Naive thymus-derived CD4-positive, alpha-beta T cell (primary cell): ENCODE data around the gene MTNR1B. TPM values are rescaled to one million over a fixed set of nuclear protein-coding genes. Genes with fewer than 3 reads are reported as not detected.

Experiments used
- ATAC-seq: fragments of 150-1000 bp; cut with Tn5 transposase; 2 replicates; pipeline ENCODE4 v1.10.0; 2021; ENCODE audit warnings: mild to moderate bottlenecking, moderate library complexity
- CTCF ChIA-PET: fragments of 350-600 bp; sonication (Branson Sonifier 250); formaldehyde crosslinking; loops from one replicate; lab custom pipeline; 2021; ENCODE audit warnings: antibody characterized with exemption; lab: Charles Lee
- POLR2A ChIA-PET: fragments of 350-600 bp; sonication (Branson Sonifier 250); formaldehyde crosslinking; loops from one replicate; lab custom pipeline; 2021; ENCODE audit warnings: antibody characterized with exemption, inconsistent platforms; lab: Charles Lee
- DNase-seq, 9 donors: peaks; one replicate each; pipeline versions ENCODE4 v3.0.0 to v3.0.0-alpha.2; 2020 to 2022; ENCODE audit warnings: mixed read lengths in 1 of 9
- H3K27ac ChIP-seq: one replicate; pipeline ENCODE4 v1.7.0; 2013; ENCODE audit warnings: mild to moderate bottlenecking, low read depth, low read length, moderate library complexity
- H3K27me3 ChIP-seq, 2 donors: one replicate each; pipeline ENCODE4 v1.7.0; 2013; ENCODE audit warnings: low read length in 2 of 2, mild to moderate bottlenecking in 2 of 2, moderate library complexity in 2 of 2; ENCODE audit not compliant: control insufficient read depth in 2 of 2, insufficient read depth in 2 of 2
- H3K36me3 ChIP-seq, 3 experiments: 1 replicate in 2 of 3; 2 replicates in 1 of 3; pipeline ENCODE4 v1.7.0; 2013; ENCODE audit warnings: low read length in 3 of 3, mild to moderate bottlenecking in 3 of 3, moderate library complexity in 1 of 3; ENCODE audit not compliant: insufficient read depth in 3 of 3, control insufficient read depth in 2 of 3
- H3K4me1 ChIP-seq, 2 donors: one replicate each; pipeline ENCODE4 v1.7.0; 2013; ENCODE audit warnings: low read length in 2 of 2, mild to moderate bottlenecking in 2 of 2, moderate library complexity in 1 of 2; ENCODE audit not compliant: control insufficient read depth in 2 of 2, insufficient read depth in 2 of 2
- H3K4me3 ChIP-seq: 2 replicates; pipeline ENCODE4 v1.7.0; 2013; ENCODE audit warnings: mild to moderate bottlenecking, low read length
- H3K9me3 ChIP-seq, 3 experiments: 1 replicate in 2 of 3; 2 replicates in 1 of 3; pipeline ENCODE4 v1.7.0; 2013; ENCODE audit warnings: low read length in 3 of 3; ENCODE audit not compliant: control insufficient read depth in 2 of 3
- H3K27ac Mint-ChIP-seq, 9 donors: one replicate each; pipeline ENCODE4 v1.8.0; 2020 to 2022; ENCODE audit warnings: mixed read lengths in 9 of 9, mild to moderate bottlenecking in 8 of 9, moderate library complexity in 5 of 9, inconsistent platforms in 2 of 9
- H3K27me3 Mint-ChIP-seq, 5 donors: one replicate each; pipeline ENCODE4 v1.8.0; 2021 to 2022; ENCODE audit warnings: mixed read lengths in 5 of 5, mild to moderate bottlenecking in 1 of 5
- H3K36me3 Mint-ChIP-seq, 5 donors: one replicate each; pipeline ENCODE4 v1.8.0; 2020 to 2022; ENCODE audit warnings: mixed read lengths in 5 of 5, mild to moderate bottlenecking in 3 of 5, inconsistent platforms in 1 of 5
- H3K4me1 Mint-ChIP-seq, 7 donors: one replicate each; pipeline ENCODE4 v1.8.0; 2020 to 2022; ENCODE audit warnings: mixed read lengths in 7 of 7, mild to moderate bottlenecking in 3 of 7, inconsistent platforms in 1 of 7
- H3K4me3 Mint-ChIP-seq, 10 donors: one replicate each; pipeline ENCODE4 v1.8.0; 2020 to 2022; ENCODE audit warnings: mild to moderate bottlenecking in 10 of 10, mixed read lengths in 10 of 10, moderate library complexity in 6 of 10, inconsistent platforms in 2 of 10
- H3K9me3 Mint-ChIP-seq, 11 donors: one replicate each; pipeline ENCODE4 v1.8.0; 2020 to 2022; ENCODE audit warnings: mixed read lengths in 11 of 11, mild to moderate bottlenecking in 4 of 11, inconsistent platforms in 1 of 11, moderate library complexity in 1 of 11
- intact Hi-C, 2 donors: fragments of 100-400 bp; cut with micrococcal nuclease; formaldehyde crosslinking; loops; one replicate each; pipeline ENCODE4 v1.15.1; 2023
- polyA plus RNA-seq, 2 donors: library from polyadenylated mRNA; unstranded; fragments of 300-500 nt; fragmentation: Illumina TruSeq; gene quantifications; one replicate each; pipeline ENCODE4 v1.2.3, GENCODE V29; 2021
- total RNA-seq, 6 experiments: library from RNA in 5 of 6; stranded (reverse) in 5 of 6; gene quantifications; 1 replicate in 5 of 6; 2 replicates in 1 of 6; pipeline ENCODE4 v1.2.3 and lab custom pipeline; 2021 to 2026

MTNR1B gene
- total and polyA plus RNA-seq, 7 experiments from 2014 or later: not detected

- H3K27me3 Mint-ChIP-seq: peaks cover 0 to 15% (median 10%) of the 10 kb centered on the region in 5 donors
- ChIA-PET CTCF (no interaction called here), POLR2A (no interaction called here)
- H3K4me1 ChIP-seq: no peaks in the 10 kb centered on the region
- no peak overlapping the region for H3K4me3 Mint-ChIP-seq
- no peak overlapping the region for H3K27ac ChIP-seq
- ATAC-seq: no peak
- H3K27ac Mint-ChIP-seq: no peak overlapping the region
- H3K27me3 ChIP-seq: no peaks in the 10 kb centered on the region
- no peak for DNase-seq
- intact Hi-C loops: no loop called here
- no peak overlapping the region for H3K4me3 ChIP-seq
- no peaks in the 10 kb centered on the region for H3K36me3 ChIP-seq
- peaks cover 0 to 1% (median 0%) of the 10 kb centered on the region in 7 donors for H3K4me1 Mint-ChIP-seq
- no peaks in the 10 kb centered on the region for H3K9me3 ChIP-seq
- H3K36me3 Mint-ChIP-seq: no peaks in the 10 kb centered on the region
- H3K9me3 Mint-ChIP-seq: peaks cover 0 to 4% (median 0%) of the 10 kb centered on the region in 11 donors
Measured at GRCh38 chr11:92939305-92939704, 30.1 kb upstream of the MTNR1B start.

GRCh38 chr11:92941676-92942571 lies 27.5 kb upstream of the MTNR1B start:
- H3K27me3 Mint-ChIP-seq: peaks cover 0 to 18% (median 9%) of the 10 kb centered on the region in 5 donors
- no peaks in the 10 kb centered on the region for H3K4me1 Mint-ChIP-seq
- H3K27me3 ChIP-seq: no peaks in the 10 kb centered on the region
- no peak overlapping the region for H3K4me3 ChIP-seq
- ATAC-seq (peak; percentile 53), DNase-seq (peak in 2 of 9 donors; percentile 6 to 9)
- intact Hi-C loops: loop anchor here in 1 of 2 donors (1.0 kb wide), 3 partner anchors 228 to 710 kb away; no protein-coding TSS in a partner anchor
- H3K4me1 ChIP-seq: no peaks in the 10 kb centered on the region
- no peaks in the 10 kb centered on the region for H3K36me3 ChIP-seq
- CTCF ChIA-PET: interaction anchor here (0.8 to 1.5 kb wide), 2 partner anchors 283 to 286 kb away, joined by 3 to 11 read pairs; no protein-coding TSS in a partner anchor
- H3K9me3 Mint-ChIP-seq: peaks cover 0 to 12% (median 0%) of the 10 kb centered on the region in 11 donors
- H3K9me3 ChIP-seq: no peaks in the 10 kb centered on the region
- H3K27ac ChIP-seq: no peak overlapping the region
- H3K27ac Mint-ChIP-seq: no peak overlapping the region
- H3K36me3 Mint-ChIP-seq: no peaks in the 10 kb centered on the region
- H3K4me3 Mint-ChIP-seq: no peak overlapping the region
- POLR2A ChIA-PET: no interaction called here

- CTCF ChIA-PET: no interaction called here
- ATAC-seq (no peak), DNase-seq (no peak)
- Histone ChIP-seq H3K27ac (no peak overlapping the region), H3K27me3 (no peaks in the 10 kb centered on the region), H3K4me3 (no peak overlapping the region), H3K4me1 (no peaks in the 10 kb centered on the region), H3K9me3 (peaks cover 0 to 3% (median 0%) of the 10 kb centered on the region in 3 experiments), H3K36me3 (no peaks in the 10 kb centered on the region)
- intact Hi-C loops: no loop called here
- H3K27me3 Mint-ChIP-seq: peaks cover 0 to 17% (median 7%) of the 10 kb centered on the region in 5 donors
- no peaks in the 10 kb centered on the region for H3K4me1 Mint-ChIP-seq
- H3K27ac Mint-ChIP-seq: no peak overlapping the region
- POLR2A ChIA-PET: no interaction called here
- H3K9me3 Mint-ChIP-seq: peaks cover 0 to 44% (median 13%) of the 10 kb centered on the region in 11 donors
- no peak overlapping the region for H3K4me3 Mint-ChIP-seq
- peaks cover 0 to 5% (median 0%) of the 10 kb centered on the region in 5 donors for H3K36me3 Mint-ChIP-seq
Measured at GRCh38 chr11:92946707-92947106, 22.7 kb upstream of the MTNR1B start.

- Mint-ChIP-seq H3K4me1 (no peaks in the 10 kb centered on the region), H3K9me3 (peaks cover 0 to 44% (median 13%) of the 10 kb centered on the region in 11 donors)
Measured at GRCh38 chr11:92948116-92948515, 21.3 kb upstream of the MTNR1B start.

GRCh38 chr11:92954003-92954402 lies 15.4 kb upstream of the MTNR1B start:
- ChIA-PET CTCF (no interaction called here), POLR2A (no interaction called here)
- no peaks in the 10 kb centered on the region for H3K4me1 Mint-ChIP-seq
- H3K4me3 Mint-ChIP-seq: no peak overlapping the region
- Histone ChIP-seq H3K27ac (no peak overlapping the region), H3K4me1 (no peaks in the 10 kb centered on the region), H3K36me3 (no peaks in the 10 kb centered on the region), H3K9me3 (peaks cover 0 to under 1% (median 0%) of the 10 kb centered on the region in 3 experiments), H3K27me3 (no peaks in the 10 kb centered on the region), H3K4me3 (no peak overlapping the region)
- H3K27me3 Mint-ChIP-seq: peaks cover 0 to 15% (median 11%) of the 10 kb centered on the region in 5 donors
- peaks cover 0 to 2% (median 0%) of the 10 kb centered on the region in 5 donors for H3K36me3 Mint-ChIP-seq
- no peak overlapping the region for H3K27ac Mint-ChIP-seq
- no peak for ATAC-seq
- no peak for DNase-seq
- intact Hi-C loops: loop anchor here in 1 of 2 donors (5.0 kb wide), 1 partner anchor 698 kb away; no protein-coding TSS in a partner anchor
- peaks cover 0 to 17% (median 8%) of the 10 kb centered on the region in 11 donors for H3K9me3 Mint-ChIP-seq

More at GRCh38 chr11:92948116-92948515, 21.3 kb upstream of the MTNR1B start:
- H3K27ac Mint-ChIP-seq: no peak overlapping the region
- no peak overlapping the region for H3K4me3 Mint-ChIP-seq
- ATAC-seq (no peak), DNase-seq (no peak)
- H3K36me3 Mint-ChIP-seq: peaks cover 0 to 5% (median 0%) of the 10 kb centered on the region in 5 donors
- CTCF ChIA-PET: no interaction called here
- no peaks in the 10 kb centered on the region for H3K36me3 ChIP-seq
- H3K4me3 ChIP-seq: no peak overlapping the region
- H3K4me1 ChIP-seq: no peaks in the 10 kb centered on the region
- peaks cover 0 to 12% (median 5%) of the 10 kb centered on the region in 5 donors for H3K27me3 Mint-ChIP-seq
- H3K27me3 ChIP-seq: no peaks in the 10 kb centered on the region
- H3K9me3 ChIP-seq: peaks cover 0 to 3% (median 0%) of the 10 kb centered on the region in 3 experiments
- no peak overlapping the region for H3K27ac ChIP-seq
- POLR2A ChIA-PET: no interaction called here
- intact Hi-C loops: no loop called here

- peaks cover 0 to 4% (median 1%) of the 10 kb centered on the region in 11 donors for H3K9me3 Mint-ChIP-seq
- H3K36me3 Mint-ChIP-seq: no peaks in the 10 kb centered on the region
- H3K4me3 ChIP-seq: no peak overlapping the region
- peaks cover 0 to 19% (median 14%) of the 10 kb centered on the region in 5 donors for H3K27me3 Mint-ChIP-seq
- no peak overlapping the region for H3K27ac Mint-ChIP-seq
- H3K27ac ChIP-seq: no peak overlapping the region
- intact Hi-C loops: no loop called here
- no peaks in the 10 kb centered on the region for H3K9me3 ChIP-seq
- no peaks in the 10 kb centered on the region for H3K36me3 ChIP-seq
- H3K27me3 ChIP-seq: no peaks in the 10 kb centered on the region
- no peak overlapping the region for H3K4me3 Mint-ChIP-seq
- ChIA-PET CTCF (no interaction called here), POLR2A (no interaction called here)
- DNase-seq: no peak
- no peak for ATAC-seq
- no peaks in the 10 kb centered on the region for H3K4me1 Mint-ChIP-seq
- H3K4me1 ChIP-seq: no peaks in the 10 kb centered on the region
Measured at GRCh38 chr11:92955860-92956259, 13.6 kb upstream of the MTNR1B start.
